HG03060 (cell line): Measurements from ENCODE around the gene SP7.
"Not testable (repeated sequence)": the region's sequence is repeated elsewhere in the genome, so short reads cannot be mapped to it uniquely, and the experiment has no call there.

Experiments
- ATAC-seq: cut with Tn5 transposase; IDR thresholded peaks from one replicate; pipeline ENCODE4 v1.9.1; 2021; ENCODE audit warnings: low read depth, moderate number of reproducible peaks; ENCODE audit not compliant: unreplicated experiment

The SP7 gene

GRCh38 chr12:53324779-53325510 is 11.2 kb downstream of the SP7 start:
- peak; percentile 34 for ATAC-seq

- ATAC-seq = no peak
Observed at GRCh38 chr12:53324113-53324778, 11.9 kb downstream of the SP7 start.

- ATAC-seq = no peak
Observed at GRCh38 chr12:53320352-53321195, 15.6 kb downstream of the SP7 start.

- no peak for ATAC-seq
Observed at GRCh38 chr12:53313996-53314395, 22.2 kb downstream of the SP7 start.

GRCh38 chr12:53308276-53308675 is 27.9 kb downstream of the SP7 start:
- no peak for ATAC-seq

- ATAC-seq = no peak
Observed at GRCh38 chr12:53306826-53307225, 29.3 kb downstream of the SP7 start.

GRCh38 chr12:53302903-53303302 is 33.3 kb downstream of the SP7 start:
- no peak for ATAC-seq

GRCh38 chr12:53300187-53300586 is 36.0 kb downstream of the SP7 start:
- ATAC-seq = no peak

- ATAC-seq = no peak
Observed at GRCh38 chr12:53299454-53300180, 36.5 kb downstream of the SP7 start, which contains the start of gene MYG1. Gene MYG1 (plus strand): TSS chr12:53299695. CDS start chr12:53299738, 43 bp downstream.

- ATAC-seq = no peak
Observed at GRCh38 chr12:53299101-53299453, 37.1 kb downstream of the SP7 start.

GRCh38 chr12:53298164-53298563 is 38.0 kb downstream of the SP7 start:
- no peak for ATAC-seq

GRCh38 chr12:53297106-53297505 is 39.0 kb downstream of the SP7 start:
- ATAC-seq = not testable (repeated sequence)

- ATAC-seq = no peak
Observed at GRCh38 chr12:53295891-53296219, 40.3 kb downstream of the SP7 start.

- ATAC-seq = peak; percentile 58
Observed at GRCh38 chr12:53295070-53295890, 40.9 kb downstream of the SP7 start, which contains the start of gene PFDN5. Gene PFDN5 (plus strand): TSS chr12:53295542. CDS start chr12:53295568, 26 bp downstream.

GRCh38 chr12:53292426-53292825 is 43.7 kb downstream of the SP7 start:
- no peak for ATAC-seq

GRCh38 chr12:53290661-53291060 is 45.5 kb downstream of the SP7 start:
- ATAC-seq = no peak

GRCh38 chr12:53289891-53290290 is 46.3 kb downstream of the SP7 start:
- ATAC-seq = no peak

- no peak for ATAC-seq
Observed at GRCh38 chr12:53288322-53288721, 47.8 kb downstream of the SP7 start.

GRCh38 chr12:53287741-53288216 is 48.4 kb downstream of the SP7 start:
- no peak for ATAC-seq

- no peak for ATAC-seq
Observed at GRCh38 chr12:53286448-53286847, 49.7 kb downstream of the SP7 start.
